CD14-positive monocyte (primary cell): ENCODE results near the gene WDR91. TPM values are rescaled to one million over a fixed set of nuclear protein-coding genes. Genes with fewer than 3 reads are reported as not detected.

Source experiments
- DNase-seq, 3 donors: peaks; one replicate each; pipeline ENCODE4 v3.0.0-alpha.2; 2011 to 2022
- H2AFZ ChIP-seq: 2 replicates; pipeline ENCODE4 v1.6.0; 2012; ENCODE audit warnings: mild to moderate bottlenecking, low read depth, low read length, inconsistent platforms; ENCODE audit not compliant: insufficient read depth, poor library complexity, severe bottlenecking
- H3K27ac ChIP-seq, 2 donors: 1 replicate in 1 of 2; 2 replicates in 1 of 2; pipeline ENCODE4 v1.5.1; 2012 to 2013; ENCODE audit warnings: low read length in 2 of 2, control low read depth in 1 of 2, inconsistent platforms in 1 of 2, low read depth in 1 of 2, mild to moderate bottlenecking in 1 of 2
- H3K27me3 ChIP-seq, 2 donors: one replicate each; pipeline versions ENCODE4 v1.6.0 to v1.6.1; 2011 to 2013; ENCODE audit warnings: low read length in 2 of 2; ENCODE audit not compliant: control insufficient read depth in 2 of 2, insufficient read depth in 2 of 2
- H3K36me3 ChIP-seq, 2 donors: replicated peaks in 1 of 2; 1 replicate in 1 of 2; 2 replicates in 1 of 2; pipeline versions ENCODE4 v1.5.1 to v1.6.1; 2012 to 2013; ENCODE audit warnings: low read length in 2 of 2, control low read depth in 1 of 2, inconsistent platforms in 1 of 2, mild to moderate bottlenecking in 1 of 2; ENCODE audit not compliant: insufficient read depth in 2 of 2, control insufficient read depth in 1 of 2
- H3K4me1 ChIP-seq, 2 donors: 1 replicate in 1 of 2; 2 replicates in 1 of 2; pipeline versions ENCODE4 v1.5.1 to v1.6.1; 2012 to 2013; ENCODE audit warnings: low read length in 2 of 2, control low read depth in 1 of 2, inconsistent platforms in 1 of 2, mild to moderate bottlenecking in 1 of 2, moderate library complexity in 1 of 2; ENCODE audit not compliant: insufficient read depth in 2 of 2, control insufficient read depth in 1 of 2
- H3K4me2 ChIP-seq: replicated peaks from 2 replicates; pipeline ENCODE3; 2012; ENCODE audit warnings: low read length, moderate library complexity, mild to moderate bottlenecking; ENCODE audit not compliant: poor library complexity, severe bottlenecking; ENCODE audit errors: extremely low read depth
- H3K4me3 ChIP-seq, 3 experiments: fragments of 200-600 bp in 1 of 3; sonication (generic) in 1 of 3; replicated peaks in 1 of 3; 1 replicate in 2 of 3; 2 replicates in 1 of 3; pipeline ENCODE4 v1.5.1; 2011 to 2013; ENCODE audit warnings: low read length in 3 of 3, mild to moderate bottlenecking in 3 of 3, control low read depth in 2 of 3, low read depth in 2 of 3, inconsistent platforms in 1 of 3, moderate library complexity in 1 of 3
- H3K79me2 ChIP-seq: 2 replicates; pipeline ENCODE4 v1.6.0; 2012; ENCODE audit warnings: mild to moderate bottlenecking, control low read depth, inconsistent platforms, low read length, moderate library complexity; ENCODE audit not compliant: insufficient read depth
- H3K9ac ChIP-seq: 2 replicates; pipeline ENCODE4 v1.6.0; 2017; ENCODE audit warnings: low read length, mild to moderate bottlenecking; ENCODE audit not compliant: insufficient read depth, poor library complexity, severe bottlenecking
- H3K9me3 ChIP-seq, 2 donors: replicated peaks in 1 of 2; 1 replicate in 1 of 2; 2 replicates in 1 of 2; pipeline versions ENCODE4 v1.5.1 to v1.6.1; 2012 to 2013; ENCODE audit warnings: low read length in 2 of 2, control low read depth in 1 of 2; ENCODE audit not compliant: control insufficient read depth in 1 of 2, insufficient read depth in 1 of 2
- H4K20me1 ChIP-seq: 2 replicates; pipeline ENCODE4 v1.6.0; 2012; ENCODE audit warnings: mild to moderate bottlenecking, low read length, control low read depth, moderate library complexity; ENCODE audit not compliant: insufficient read depth
- H3K27ac Mint-ChIP-seq, 7 donors: one replicate each; pipeline ENCODE4 v1.8.0; 2020; ENCODE audit warnings: mild to moderate bottlenecking in 7 of 7, mixed read lengths in 7 of 7, moderate library complexity in 6 of 7, inconsistent platforms in 2 of 7
- H3K27me3 Mint-ChIP-seq, 3 donors: one replicate each; pipeline ENCODE4 v1.8.0; 2021 to 2022; ENCODE audit warnings: low read depth in 3 of 3, mild to moderate bottlenecking in 3 of 3, mixed read lengths in 3 of 3, moderate library complexity in 3 of 3, inconsistent platforms in 1 of 3
- H3K36me3 Mint-ChIP-seq, 2 donors: one replicate each; pipeline ENCODE4 v1.8.0; 2020; ENCODE audit warnings: mixed read lengths in 2 of 2, inconsistent platforms in 1 of 2, mild to moderate bottlenecking in 1 of 2
- H3K4me1 Mint-ChIP-seq: one replicate; pipeline ENCODE4 v1.8.0; 2020; ENCODE audit warnings: mild to moderate bottlenecking, mixed read lengths
- H3K4me3 Mint-ChIP-seq, 2 donors: one replicate each; pipeline ENCODE4 v1.8.0; 2020; ENCODE audit warnings: mild to moderate bottlenecking in 2 of 2, mixed read lengths in 2 of 2, moderate library complexity in 1 of 2
- H3K9me3 Mint-ChIP-seq, 7 donors: one replicate each; pipeline ENCODE4 v1.8.0; 2020 to 2022; ENCODE audit warnings: mixed read lengths in 7 of 7, mild to moderate bottlenecking in 6 of 7, moderate library complexity in 6 of 7, inconsistent platforms in 2 of 7
- CTCF ChIP-seq: fragments of 200-600 bp; IDR thresholded peaks from one replicate; pipeline ENCODE4 v1.8.0; 2022; ENCODE audit warnings: antibody characterized with exemption, mild to moderate bottlenecking
- WGBS: methylation state at CpG from one replicate; pipeline ENCODE4 v1.1.5; 2013; ENCODE audit warnings: missing lambda C conversion rate; ENCODE audit not compliant: insufficient coverage; 5-methylcytosine and 5-hydroxymethylcytosine counted together
- intact Hi-C, 2 donors: fragments of 100-400 bp; cut with micrococcal nuclease; formaldehyde crosslinking; loops; one replicate each; pipeline versions ENCODE4 v1.15.0 to v1.15.1; 2023
- polyA plus RNA-seq, 3 donors: library from polyadenylated mRNA; depleted of rRNA in 1 of 3; unstranded in 2 of 3; stranded (reverse) in 1 of 3; fragments of 300-500 nt in 2 of 3; fragments of >200 nt in 1 of 3; fragmentation: Illumina TruSeq in 2 of 3; gene quantifications; 1 replicate in 2 of 3; 2 replicates in 1 of 3; pipeline ENCODE4 v1.2.3, GENCODE V29; 2012 to 2021

Gene WDR91
- polyA plus RNA-seq, 3 donors: 2.5 to 35.0 (median 3.9) TPM

- Histone ChIP-seq H3K27ac (peak overlapping the region; percentile 34 to 47), H4K20me1 (no peaks in the 10 kb centered on the region), H3K9ac (no peak overlapping the region), H3K4me3 (peak overlapping the region in 1 of 3 experiments; percentile 2), H3K36me3 (peaks cover 37 to 45% of the 10 kb centered on the region in 2 donors), H3K27me3 (no peaks in the 10 kb centered on the region), H3K79me2 (peaks cover 4% of the 10 kb centered on the region), H3K4me1 (peaks cover 41 to 42% of the 10 kb centered on the region in 2 donors), H2AFZ (no peak overlapping the region), H3K9me3 (no peaks in the 10 kb centered on the region), H3K4me2 (no peak overlapping the region)
- peaks cover 46% of the 10 kb centered on the region for H3K4me1 Mint-ChIP-seq
- peaks cover 51 to 55% of the 10 kb centered on the region in 2 donors for H3K36me3 Mint-ChIP-seq
- intact Hi-C loops: loop anchor here in 1 of 2 donors (5.0 kb wide), 1 partner anchor 55 kb away; no protein-coding TSS in a partner anchor
- H3K27ac Mint-ChIP-seq: peak overlapping the region; percentile 41 to 92 (median 85)
- DNase-seq: peak; percentile 53 to 70 (median 59)
- TF ChIP-seq CTCF: no peak
- 46% methylated on average over 7 of the region's 7 CpGs for WGBS
- H3K9me3 Mint-ChIP-seq: no peaks in the 10 kb centered on the region
- H3K4me3 Mint-ChIP-seq: peak overlapping the region in 1 of 2 donors; percentile 16
- H3K27me3 Mint-ChIP-seq: peaks cover 0 to 2% (median 1%) of the 10 kb centered on the region in 3 donors
These were observed 4.4 kb downstream of the WDR91 start for GRCh38 chr7:135206941-135207391.

GRCh38 chr7:135205850-135206249 is 5.5 kb downstream of the WDR91 start:
- Mint-ChIP-seq H3K27me3 (peaks cover 0 to 2% (median 1%) of the 10 kb centered on the region in 3 donors), H3K4me3 (no peak overlapping the region), H3K27ac (peak overlapping the region in 2 of 7 donors; percentile 11 to 16), H3K9me3 (no peaks in the 10 kb centered on the region), H3K36me3 (peaks cover 60 to 63% of the 10 kb centered on the region in 2 donors), H3K4me1 (peaks cover 43% of the 10 kb centered on the region)
- H3K4me1 ChIP-seq: peaks cover 37 to 39% of the 10 kb centered on the region in 2 donors
- H3K9ac ChIP-seq: no peak overlapping the region
- intact Hi-C loops: loop anchor here in 1 of 2 donors (5.0 kb wide), 1 partner anchor 54 kb away; no protein-coding TSS in a partner anchor
- no peaks in the 10 kb centered on the region for H3K9me3 ChIP-seq
- H3K27ac ChIP-seq: no peak overlapping the region
- H3K36me3 ChIP-seq: peaks cover 48 to 56% of the 10 kb centered on the region in 2 donors
- H3K79me2 ChIP-seq: peaks cover 4% of the 10 kb centered on the region
- DNase-seq: no peak
- H3K4me3 ChIP-seq: no peak overlapping the region
- no peak for TF ChIP-seq CTCF
- no peak overlapping the region for H3K4me2 ChIP-seq
- no peaks in the 10 kb centered on the region for H4K20me1 ChIP-seq
- WGBS: 93% methylated on average over 6 of the region's 8 CpGs
- H2AFZ ChIP-seq: no peak overlapping the region
- no peaks in the 10 kb centered on the region for H3K27me3 ChIP-seq
